Renal cortical epithelial cell (primary cell): Measurements from ENCODE around the gene G3BP2. TPM values are rescaled to one million over a fixed set of nuclear protein-coding genes. Genes with fewer than 3 reads are reported as not detected.

Experiments used
- DNase-seq: peaks from one replicate; pipeline ENCODE4 v3.0.0-alpha.2; 2011; ENCODE audit warnings: low read depth
- total RNA-seq: library from RNA; depleted of rRNA; stranded (reverse); fragments of >200 nt; gene quantifications from 2 replicates; pipeline ENCODE4 v1.2.3, GENCODE V29; 2014

G3BP2 gene
- total RNA-seq, 1 donor from 2014 or later: 311 TPM

DNA sequence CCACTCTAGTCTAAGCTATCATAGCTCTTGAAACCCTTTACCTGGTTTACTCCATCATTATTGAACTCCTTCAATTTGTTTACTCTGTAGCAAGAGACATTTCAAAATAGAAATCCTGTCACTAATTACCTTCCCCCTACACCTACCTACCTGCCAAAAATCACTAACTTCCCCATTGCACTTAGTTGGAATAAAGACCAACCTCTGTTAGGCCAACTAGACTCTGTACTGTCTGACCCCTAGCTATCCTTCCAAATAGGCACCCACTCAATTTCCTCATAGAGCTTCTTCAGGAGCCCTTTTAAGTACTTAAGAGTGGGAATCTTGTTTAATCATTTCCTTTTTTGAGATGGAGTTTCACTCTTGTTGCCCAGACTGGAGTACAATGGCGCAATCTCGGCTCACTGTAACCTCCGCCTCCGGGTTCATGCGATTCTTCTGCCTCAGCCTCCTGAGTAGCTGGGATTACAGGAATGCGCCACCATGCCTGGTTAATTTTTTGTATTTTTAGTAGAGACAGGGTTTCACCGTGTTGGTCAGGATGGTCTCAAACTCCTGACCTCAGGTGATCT is 34.0 kb downstream of the G3BP2 start:
- DNase-seq: peak; percentile 82

DNA sequence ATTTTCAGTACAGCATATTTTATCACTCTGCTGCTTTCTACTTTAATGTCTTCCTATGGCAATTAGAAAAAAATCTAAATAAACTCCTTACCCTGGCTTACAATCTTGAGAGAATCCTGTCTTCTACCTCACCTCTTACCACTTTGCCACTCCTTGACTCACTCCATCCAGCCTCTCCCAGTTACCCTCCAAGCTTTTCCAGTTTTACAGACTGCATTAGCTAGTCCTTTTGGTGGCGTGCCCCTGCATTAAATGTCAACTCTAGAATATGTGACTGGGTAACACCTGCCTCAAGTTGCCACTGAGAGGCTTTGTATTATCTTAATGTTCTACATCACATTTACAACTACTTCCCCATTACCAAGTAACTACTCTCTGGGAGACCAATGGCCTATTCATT is 35.4 kb downstream of the G3BP2 start:
- no peak for DNase-seq

DNA sequence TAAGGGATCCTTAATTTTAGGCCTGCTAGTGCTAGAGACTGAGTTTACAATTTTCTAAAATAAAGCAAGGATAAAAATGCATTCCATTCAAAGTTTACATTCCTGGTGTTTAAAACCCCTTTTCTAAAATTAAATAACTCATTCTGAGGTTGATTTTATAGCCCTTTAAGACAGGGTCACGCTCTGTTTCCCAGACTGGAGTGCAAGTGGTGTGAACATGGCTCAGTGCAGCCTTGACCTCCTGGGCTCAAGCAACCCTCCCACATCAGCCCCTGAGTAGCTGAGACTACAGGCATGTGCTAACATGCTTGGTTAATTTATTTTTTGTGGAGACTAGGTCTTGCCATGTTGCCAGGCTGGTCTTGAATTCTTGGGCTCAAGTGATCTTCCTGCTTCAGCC is 36.0 kb downstream of the G3BP2 start:
- peak; percentile 85 for DNase-seq

DNA sequence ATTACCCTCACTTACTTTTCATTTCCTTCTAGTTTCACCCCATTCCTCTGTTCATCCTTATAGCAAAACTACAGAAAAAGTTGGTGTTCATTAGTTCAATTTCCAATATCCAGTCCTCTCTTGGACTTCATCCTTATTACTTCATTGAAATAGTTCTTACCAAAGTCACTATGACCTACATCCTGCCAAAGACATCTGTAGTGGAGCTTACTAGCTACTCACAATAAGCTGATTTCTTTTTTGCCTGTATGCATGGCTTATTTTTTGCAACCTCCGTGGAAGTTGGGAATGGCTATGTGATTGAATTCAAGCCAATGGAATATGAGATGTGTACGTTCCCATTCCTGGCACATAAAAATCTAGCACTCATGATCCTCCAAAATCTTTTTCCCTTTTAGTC is 38.3 kb downstream of the G3BP2 start:
- no peak for DNase-seq

DNA sequence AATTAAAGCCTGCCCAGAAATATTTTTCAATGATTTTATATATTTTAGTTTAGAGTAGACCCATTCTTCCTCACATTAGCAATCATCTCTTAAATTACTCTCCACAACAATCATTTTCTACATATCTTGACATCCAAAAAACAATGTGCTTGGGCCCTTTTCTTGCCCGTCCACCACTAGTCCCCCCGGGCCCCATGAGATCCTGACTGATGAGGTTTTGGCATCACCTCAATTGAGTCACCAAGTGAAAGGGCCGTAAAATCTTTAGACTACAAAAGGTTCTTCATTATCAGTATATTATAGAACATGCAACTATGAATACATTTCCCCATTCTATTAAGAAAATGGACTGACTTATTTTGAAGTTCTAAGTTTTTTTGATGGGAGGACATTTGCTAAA is 38.9 kb downstream of the G3BP2 start:
- DNase-seq: no peak

DNA sequence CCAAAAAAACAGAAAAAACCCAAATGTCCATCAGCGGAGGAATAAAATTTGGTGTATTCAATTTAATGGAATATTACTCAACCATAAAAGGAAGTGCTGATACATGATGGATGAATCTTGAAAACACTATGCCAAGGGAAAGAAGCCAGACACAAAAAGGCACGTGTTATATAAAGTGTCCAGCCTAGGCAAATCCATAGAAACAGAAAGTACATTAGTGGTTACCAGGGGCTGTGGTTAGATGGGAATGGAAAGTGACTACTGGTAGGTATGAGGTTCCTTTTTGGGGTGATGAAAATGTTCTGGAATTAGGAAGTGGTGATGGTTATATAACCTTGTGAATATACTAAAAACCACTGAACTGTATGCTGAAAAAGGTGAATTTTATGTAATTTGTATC is 39.4 kb downstream of the G3BP2 start:
- DNase-seq: peak; percentile 19

DNA sequence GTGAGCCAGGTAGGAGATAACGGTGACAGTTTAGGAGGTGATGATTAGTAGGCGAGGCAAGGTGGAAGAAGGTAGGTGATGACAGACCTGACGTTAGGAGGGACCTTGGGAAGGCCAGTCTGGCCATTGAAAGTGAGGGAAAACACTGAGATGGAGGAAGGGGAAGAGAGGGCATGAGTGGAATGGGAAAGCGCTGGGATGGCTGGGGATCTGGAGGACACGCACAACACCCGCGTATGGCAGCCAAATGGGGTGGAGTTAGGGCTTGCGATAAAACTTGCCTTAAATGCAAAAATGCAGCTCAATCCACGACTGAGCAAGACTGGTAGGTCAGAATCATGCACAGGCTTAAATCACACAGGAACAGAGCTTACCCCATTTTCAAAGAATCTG is 42.3 kb downstream of the G3BP2 start:
- DNase-seq: no peak

DNA sequence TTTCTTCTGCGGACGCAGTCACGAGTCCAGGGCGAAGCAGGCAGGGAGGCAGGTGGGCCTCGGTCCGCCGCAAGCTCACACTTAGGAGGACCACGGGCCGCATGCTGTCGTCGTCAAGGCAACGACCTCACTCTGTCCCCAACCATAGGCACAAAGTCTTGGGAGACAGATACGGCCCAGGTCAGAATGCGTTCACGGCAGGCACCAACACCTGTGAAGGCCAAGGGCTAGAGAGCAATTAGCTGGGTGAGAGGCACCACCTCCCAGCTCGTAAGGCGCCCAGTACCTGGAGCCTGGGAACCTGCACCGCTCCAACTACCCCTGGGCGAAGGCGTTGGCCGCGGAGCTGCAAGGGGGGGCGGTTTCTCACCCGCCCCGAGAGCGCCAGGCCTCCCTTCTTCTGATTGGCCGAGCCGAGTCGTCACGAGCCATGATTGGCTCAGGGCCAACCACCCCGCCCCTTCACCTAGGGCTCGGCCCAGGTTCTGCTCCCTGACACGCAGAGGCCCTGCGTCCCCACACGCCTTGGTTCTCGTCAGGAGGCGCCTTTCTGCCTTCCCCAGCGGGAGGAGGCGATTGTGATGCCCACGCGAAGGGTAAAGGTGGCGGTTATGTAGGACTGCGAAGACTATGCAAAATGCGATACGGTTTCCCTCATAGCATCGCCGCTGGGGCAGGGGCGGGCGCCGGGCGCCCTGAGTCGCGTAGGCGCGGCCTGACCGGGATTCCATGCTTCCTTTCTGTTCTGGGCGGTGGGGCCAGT is 42.9 kb downstream of the G3BP2 start, which contains the start of gene CDKL2:
Gene CDKL2, minus strand, starts transcription at position 355 of the 763 bp plus-strand sequence. CDS start 4,540 bp downstream, outside the sequence.
- peak; percentile 59 for DNase-seq

DNA sequence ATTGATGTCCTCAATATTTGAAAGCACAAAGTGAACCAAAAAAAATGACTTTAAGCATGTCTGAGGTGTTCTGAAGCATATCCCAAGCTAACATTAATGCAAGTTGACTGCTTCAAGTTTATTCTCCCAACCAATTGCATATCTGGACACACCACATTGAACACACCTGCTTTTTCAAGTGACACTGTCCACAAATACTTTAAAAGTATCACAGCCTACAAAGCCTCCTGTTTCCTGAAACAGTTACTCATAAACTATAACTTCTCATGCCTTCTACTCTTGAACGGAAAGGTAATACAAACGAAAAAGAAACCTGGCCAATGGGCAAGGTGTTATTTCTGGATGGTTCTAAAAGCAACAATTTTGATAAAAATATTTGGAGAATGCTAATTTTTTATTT is 44.0 kb downstream of the G3BP2 start:
- peak; percentile 73 for DNase-seq

DNA sequence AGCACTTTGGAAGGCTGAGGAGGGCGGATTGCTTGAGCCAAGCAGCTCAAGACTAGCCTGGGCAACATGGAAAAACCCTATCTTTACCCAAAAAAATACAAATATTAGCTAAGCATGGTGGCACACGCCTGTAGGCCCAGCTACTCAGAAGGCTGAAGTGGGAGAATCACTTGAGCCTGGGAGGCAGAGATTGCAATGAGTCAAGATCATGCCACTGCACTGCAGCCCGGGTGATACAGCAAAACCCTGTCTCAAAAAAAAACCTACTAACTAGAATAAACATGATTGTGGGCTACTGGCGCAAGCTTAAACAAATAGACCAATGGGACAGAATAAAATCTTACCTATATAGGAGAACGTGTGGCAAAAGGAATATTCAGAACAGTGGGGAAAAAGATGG is 50.2 kb downstream of the G3BP2 start:
- DNase-seq: no peak

DNA sequence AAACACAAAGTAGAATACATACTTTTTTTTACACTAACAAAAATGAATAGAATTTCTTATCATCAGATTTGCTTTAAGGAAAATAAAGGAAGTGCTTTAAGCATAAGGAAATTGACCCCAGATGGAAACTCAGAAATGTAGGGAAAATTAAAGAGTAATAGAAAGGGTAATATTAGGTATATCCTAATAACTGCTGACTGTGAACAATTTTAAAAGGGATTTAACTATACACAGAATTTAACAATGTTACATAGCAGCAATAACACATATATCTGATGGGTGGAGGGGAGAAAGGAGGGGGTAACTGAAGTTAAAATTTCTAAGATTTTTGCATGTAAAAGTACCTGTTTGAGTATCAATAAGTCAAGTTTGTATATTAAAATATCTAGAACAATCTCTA is 51.5 kb downstream of the G3BP2 start:
- DNase-seq: no peak

DNA sequence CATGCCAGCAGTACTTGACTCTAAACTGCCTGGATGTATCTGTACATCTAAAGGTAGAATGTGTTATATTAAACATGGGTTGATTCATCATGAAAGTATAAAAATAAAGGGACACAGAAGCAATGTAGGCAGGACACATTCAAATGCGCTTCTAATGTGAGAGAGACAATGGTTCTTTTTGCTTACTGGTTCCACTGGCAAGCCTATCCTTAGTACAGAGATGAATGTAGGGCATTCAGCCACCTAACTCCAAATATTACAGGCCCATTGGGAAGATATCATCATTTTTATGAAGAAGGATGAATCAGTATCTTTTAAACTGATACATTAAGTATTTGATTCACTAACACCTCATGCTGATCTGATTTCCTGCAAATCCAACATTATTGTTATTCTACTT is 60.9 kb downstream of the G3BP2 start:
- DNase-seq: no peak

DNA sequence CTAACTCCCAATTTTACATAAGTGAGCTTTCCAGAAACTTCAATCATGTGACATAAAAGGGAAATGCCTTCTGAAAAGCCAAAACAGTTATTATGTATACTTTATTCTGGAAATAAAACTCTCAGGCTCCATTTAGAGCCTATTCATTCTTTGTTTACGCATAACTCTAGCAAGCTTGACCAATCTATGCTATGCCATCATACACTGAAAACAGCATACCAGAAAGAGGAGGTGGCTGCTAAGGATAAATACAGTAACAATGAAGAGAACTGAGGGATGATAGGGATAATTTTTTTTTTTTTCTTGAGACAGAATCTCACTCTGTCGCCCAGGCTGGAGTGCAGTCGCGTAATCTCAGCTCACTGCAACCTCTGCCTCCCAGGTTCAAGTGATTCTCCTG is 67.3 kb downstream of the G3BP2 start:
- no peak for DNase-seq

DNA sequence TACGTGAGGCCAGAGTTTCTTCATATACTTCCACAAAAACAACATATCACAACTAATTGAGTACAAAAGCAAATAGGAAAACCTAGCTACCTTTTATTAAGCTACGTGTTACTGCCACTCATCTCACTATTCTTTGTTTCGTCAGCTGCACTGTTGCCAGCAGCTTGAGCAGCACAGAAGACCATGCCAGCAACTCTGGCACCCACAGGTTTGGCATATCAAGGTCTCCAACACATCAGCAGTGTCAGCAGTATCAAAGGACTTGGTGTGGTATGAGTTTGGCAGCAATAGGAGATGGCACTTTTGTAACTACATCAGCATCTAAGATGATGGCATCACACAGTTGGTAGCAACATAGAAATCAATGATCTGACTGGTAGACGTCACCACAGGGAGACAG is 73.6 kb downstream of the G3BP2 start:
- no peak for DNase-seq

DNA sequence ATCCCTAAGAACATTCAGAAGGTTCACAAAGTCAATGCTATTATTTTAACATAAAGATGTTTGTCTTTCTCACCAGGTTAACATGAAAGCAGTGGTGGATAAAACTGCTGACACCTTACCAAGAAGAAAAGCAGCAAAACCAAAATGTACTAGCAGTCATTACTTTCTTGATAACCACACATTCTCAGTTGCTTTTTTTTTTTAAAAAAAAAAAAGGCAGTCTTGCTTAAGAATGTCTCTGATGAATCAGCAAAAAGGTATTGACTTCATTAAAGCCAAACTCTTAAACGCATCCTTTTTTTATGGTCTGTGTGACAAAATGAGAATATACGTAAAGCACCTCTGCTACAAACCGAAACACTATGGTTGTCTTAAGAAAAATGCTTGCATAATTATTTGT is 74.8 kb downstream of the G3BP2 start:
- peak; percentile 92 for DNase-seq

DNA sequence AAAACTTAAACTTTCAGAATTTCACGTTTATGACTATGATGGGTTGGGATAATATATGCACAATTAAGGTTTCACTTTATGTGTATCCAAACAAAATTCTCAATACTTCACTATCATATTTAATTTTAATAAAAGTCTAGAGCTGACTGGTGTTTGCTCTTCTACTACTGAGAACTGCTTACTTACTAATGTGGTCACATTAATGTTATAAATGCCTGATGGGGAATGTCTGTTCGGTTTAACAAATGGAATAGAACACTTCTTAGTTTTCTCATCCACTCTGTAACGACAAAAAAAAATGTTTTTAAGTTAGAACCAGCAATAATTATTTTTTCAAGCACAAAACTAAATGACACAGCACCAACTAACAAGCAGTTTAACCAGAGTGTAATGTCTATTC is 77.2 kb downstream of the G3BP2 start:
- DNase-seq: no peak

DNA sequence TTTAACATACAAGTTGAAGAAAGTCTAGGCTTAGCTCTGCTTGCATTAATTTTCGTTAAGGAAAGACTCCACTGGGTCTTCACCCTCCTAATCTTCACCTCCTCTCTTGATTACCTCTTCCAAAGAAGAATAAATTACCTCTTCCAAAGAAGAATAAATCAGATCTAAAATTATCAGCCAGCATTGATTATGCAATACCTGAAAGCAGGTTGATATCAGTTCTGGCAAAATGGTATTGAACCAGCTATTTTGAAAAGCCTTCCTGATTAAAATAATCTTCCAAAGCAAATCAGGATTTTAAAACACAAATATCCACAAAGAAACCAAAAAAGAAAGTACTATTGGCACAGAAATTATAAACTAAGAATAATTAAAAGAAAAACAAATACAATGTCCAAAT is 79.8 kb downstream of the G3BP2 start:
- DNase-seq: no peak

Other genes with a start within 250 kb of the G3BP2 start
- gene RCHY1, start 159.0 kb downstream of the G3BP2 start, total RNA-seq: 68.2 and 74.9 TPM in 2 replicates
- gene THAP6, start 158.9 kb downstream of the G3BP2 start, total RNA-seq: 10.6 and 17.4 TPM in 2 replicates
- gene ODAPH, start 117.3 kb downstream of the G3BP2 start, total RNA-seq: 1.0 and 1.7 TPM in 2 replicates
- gene CDKL2, start 42.9 kb downstream of the G3BP2 start, total RNA-seq: 7.3 and 15.8 TPM in 2 replicates
- gene USO1, start 51.2 kb upstream of the G3BP2 start, total RNA-seq: 139 and 141 TPM in 2 replicates
- gene PPEF2, start 229.0 kb upstream of the G3BP2 start, total RNA-seq: not detected in 2 replicates